NCI-H69 (cell line): ENCODE results near the gene SYT2.
"Not testable (repeated sequence)": the region's sequence is repeated elsewhere in the genome, so short reads cannot be mapped to it uniquely, and the experiment has no call there.

Experiments
- DNase-seq: peaks from one replicate; lab custom pipeline; 2025; lab: John Stamatoyannopoulos, UW

The SYT2 gene

DNA sequence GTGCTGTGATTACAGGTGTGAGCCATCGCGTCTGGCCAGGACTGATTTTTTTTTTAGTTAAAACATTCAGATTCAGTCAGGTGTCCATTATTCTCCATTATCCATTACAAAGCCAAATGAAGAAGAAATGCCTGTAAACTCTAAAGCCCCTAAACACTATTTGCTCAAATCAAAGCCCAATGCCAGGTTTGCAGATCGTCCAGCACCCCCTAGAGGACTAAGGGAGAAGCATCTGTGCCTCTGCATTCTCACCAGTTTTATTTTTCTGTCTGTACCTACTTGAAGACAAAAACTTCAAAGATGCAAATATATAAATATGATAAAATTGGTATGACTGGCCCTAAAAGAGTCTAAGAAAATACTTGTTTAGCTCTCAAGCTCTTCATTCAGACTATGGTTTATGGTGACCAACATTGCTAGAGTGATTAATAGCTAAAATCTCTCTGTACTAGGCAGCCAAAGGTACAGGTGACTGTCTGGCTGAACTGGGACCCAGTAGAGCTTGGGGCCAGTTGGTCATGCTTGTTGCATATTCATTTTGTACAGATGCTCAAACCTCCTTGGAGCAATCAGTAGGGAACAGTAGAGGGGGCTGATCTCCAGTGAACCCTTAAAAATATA is 138.4 kb downstream of the SYT2 start:
- DNase-seq: peak; percentile 61

DNA sequence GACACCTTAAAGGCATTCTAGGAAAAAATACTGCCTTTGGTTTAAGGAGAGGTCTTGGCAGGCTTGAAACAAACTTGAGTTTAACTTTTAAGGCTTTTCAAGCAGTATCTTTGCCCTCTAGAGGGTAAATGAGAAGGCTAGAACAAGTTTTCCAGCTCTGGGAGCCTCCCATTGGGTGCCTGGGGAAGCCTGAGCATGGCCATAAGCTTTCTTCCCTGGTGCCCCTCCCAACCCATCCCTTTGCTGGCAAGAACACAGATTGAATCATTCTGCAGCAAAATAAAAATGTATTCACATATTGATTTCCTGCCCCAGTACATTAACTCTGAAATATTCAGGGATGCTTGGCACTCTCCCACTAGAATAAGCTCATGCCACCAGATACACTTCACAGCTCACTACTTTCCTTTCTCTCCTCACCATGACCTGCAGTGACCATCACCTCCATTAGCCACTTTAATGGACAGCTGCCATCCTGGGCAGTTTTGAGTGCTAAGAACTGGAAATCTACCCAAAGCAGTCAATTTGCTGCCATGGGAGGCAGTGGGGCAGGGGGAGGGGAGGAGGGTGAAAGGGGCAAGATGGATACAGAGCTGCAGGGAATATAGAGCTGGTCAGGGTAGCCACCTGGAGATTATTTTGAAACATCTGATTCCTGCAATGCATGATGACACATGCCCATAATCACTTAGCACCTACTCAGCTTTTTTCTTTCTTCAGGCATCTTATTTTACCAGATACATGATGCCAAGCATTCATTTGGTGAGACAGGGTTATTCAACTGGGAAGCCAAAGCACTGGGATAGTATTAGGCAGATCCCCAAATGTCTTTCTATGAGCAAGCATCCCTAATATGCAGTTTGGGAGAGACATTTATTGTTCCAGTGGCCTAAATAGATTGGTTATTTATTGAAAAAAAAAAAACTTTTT is 140.6 kb downstream of the SYT2 start:
- DNase-seq: no peak

- DNase-seq: no peak
Observed at GRCh38 chr1:202568826-202569225, 141.4 kb downstream of the SYT2 start.

- DNase-seq: no peak
Observed at GRCh38 chr1:202568410-202568809, 141.8 kb downstream of the SYT2 start.

DNA sequence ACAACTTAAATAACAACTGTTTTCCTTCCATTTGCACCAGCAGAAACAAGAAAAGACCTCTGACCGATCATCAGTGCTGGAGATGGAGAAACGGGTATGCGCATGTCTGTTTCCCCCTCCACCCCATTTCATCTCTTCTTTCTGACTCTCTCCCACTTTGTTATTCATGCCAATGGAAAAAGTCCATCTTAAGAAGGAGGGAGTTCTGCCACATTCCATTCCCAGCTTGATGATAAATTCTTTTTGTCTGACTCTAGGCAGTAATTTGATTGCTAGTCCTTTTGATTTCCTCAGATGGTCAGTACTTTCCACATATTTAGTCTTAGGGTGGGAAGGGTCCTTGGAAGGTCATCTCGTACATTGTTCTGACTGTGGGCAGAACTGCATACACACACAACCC is 142.5 kb downstream of the SYT2 start:
- DNase-seq: no peak

- DNase-seq: no peak
Observed at GRCh38 chr1:202565890-202566602, 144.2 kb downstream of the SYT2 start.

- DNase-seq: no peak
Observed at GRCh38 chr1:202564958-202565495, 145.2 kb downstream of the SYT2 start.

GRCh38 chr1:202563818-202564217 is 146.4 kb downstream of the SYT2 start:
- DNase-seq: no peak

- no peak for DNase-seq
Observed at GRCh38 chr1:202562444-202563060, 147.7 kb downstream of the SYT2 start.

DNA sequence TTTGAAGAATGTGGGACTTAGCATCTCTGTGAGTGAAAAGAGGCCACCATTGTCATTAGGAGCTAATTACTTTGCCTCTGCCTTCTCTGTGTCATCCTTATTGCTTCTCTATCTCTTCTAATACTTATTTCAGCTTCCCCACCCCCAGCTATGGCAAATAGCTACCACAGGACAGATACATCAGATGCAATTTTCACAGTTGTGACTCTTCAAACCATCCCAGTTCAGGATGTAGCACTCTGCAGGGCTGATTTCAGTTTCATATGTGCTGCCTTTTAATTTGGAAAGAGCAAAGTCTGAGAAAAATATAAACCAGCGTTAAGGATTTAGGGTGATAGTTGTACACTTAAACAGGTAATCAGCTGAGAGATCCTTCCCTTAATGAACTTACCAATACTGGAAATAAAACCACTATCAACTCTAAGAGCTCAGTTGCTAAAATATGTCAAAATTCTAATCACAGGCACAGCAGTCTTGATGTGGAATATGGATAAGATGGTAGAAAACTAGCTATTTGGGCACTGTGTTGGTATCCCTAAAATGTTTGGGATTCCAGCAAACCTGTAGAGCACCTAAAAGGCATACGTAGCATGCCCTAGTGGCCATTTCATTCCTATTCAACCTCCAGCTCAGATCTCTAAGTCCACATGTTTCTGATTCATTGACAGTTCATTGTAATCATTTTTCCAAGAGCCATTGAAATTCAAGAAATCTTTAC is 148.4 kb downstream of the SYT2 start:
- DNase-seq: no peak

DNA sequence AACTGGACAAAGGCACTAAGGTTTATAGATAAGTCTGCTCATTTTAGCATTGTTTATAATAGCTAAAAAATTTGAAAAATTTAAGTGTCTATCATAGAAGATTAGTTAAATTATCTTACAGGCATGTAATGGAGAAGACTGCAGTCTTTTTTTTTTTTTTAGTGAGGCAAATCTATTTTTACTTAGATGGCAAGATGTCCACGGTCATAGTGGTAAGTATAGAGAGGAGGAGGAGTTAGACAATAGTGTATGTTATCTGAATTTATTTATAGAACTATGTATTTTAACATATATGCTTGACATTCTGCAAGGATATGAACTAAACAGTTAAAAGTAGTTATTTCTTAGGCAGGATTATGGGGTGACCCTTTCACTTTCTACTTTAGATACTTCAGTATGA is 149.0 kb downstream of the SYT2 start:
- no peak for DNase-seq

DNA sequence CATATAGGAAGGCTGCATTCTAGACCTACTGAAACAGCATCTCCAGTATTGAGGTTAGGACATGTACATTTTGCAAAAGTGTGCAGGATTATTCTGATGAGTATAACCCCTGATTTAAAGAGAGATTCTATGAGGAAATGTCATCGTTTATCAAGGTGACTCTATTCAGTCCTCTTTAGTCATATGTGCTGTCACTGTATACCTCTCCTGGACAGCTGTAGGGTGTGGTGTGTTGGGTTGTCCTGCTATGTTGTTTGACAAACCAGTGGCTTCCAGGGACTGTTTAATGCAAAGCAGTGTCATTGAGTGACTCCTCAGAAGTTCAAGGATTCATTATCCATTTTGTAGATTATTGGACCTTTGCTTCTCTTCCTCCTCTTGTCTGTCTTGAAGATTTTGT is 152.6 kb downstream of the SYT2 start:
- DNase-seq: not testable (repeated sequence)

GRCh38 chr1:202556037-202556436 is 154.2 kb downstream of the SYT2 start:
- not testable (repeated sequence) for DNase-seq

DNA sequence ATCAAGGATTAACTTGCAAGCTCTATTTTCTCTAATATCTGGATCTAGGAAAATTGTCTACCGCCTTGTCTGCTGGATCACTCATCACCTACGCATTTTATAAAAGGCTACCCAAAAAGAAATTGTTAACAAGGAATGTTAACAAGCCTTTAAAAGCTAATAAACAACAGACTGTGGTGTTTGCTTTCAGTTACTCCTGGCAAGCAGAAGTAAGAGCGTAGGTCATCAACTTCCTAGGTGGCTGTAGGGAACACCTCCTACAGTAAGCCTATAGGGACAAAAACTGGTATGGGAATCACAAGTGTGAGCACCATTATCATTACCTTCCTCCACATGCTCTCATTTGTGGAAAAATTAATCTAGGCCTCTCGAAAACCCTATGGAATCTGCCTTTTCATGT is 155.6 kb downstream of the SYT2 start:
- not testable (repeated sequence) for DNase-seq

DNA sequence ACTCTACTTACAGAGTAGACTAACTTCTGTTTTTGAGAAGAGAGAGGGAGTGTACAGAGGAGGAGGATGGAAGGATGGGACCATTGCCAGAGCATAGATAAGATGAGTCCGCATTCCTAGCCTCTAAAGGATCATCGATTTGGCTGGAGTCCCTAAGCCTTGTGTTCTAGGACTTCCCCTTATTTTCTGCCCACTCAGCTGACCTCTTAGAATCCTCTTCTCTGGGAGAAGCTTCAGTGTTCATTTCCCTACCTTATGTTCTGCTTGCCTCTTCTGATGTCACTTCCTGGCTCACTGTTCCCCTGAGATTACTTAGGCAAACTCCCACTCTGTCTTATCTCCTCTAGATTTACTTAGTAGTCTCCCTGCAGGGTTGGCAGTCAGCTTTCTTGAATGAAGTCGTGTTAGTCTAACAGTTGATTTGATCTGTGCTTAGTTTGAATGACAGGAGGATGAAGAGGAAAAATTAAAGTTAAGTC is 156.7 kb downstream of the SYT2 start:
- peak; percentile 55 for DNase-seq

DNA sequence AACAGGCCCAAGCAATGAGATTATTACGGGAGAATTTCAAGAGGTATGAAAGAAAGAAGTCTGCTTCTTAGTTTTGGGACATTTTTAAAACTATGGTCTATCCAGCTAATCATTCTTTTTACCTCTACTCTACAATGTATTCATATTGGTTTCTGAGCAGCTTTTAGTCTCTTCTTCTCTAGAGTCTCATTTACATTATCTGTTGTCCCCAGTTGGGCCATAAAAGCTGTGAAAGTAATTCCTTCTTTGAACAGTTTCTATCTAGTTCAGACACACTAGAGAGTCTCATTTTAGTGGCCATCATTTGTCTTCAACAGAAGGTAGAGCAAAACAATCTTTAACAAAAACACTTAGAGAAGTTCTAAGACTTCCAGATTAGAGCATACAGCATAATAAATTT is 157.2 kb downstream of the SYT2 start:
- DNase-seq: not testable (repeated sequence)

DNA sequence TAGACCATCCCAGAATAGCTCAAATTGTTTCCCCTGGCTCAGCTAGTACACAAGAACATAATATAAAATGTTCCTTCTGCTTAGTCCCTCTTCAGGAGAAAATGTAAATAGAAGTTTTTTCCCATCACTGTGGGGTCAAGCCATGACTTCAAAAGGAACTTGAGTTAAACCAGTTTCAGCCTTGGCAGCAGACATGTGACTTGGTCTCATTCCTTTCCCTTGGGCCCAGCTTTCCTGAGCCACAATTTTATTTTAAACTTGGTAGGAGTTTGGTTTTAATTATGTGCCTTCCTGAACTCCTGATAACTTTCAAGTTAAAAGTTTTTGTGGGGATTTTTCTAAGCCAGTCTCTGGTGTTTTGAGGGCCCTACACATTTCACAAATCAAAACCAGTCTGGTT is 157.6 kb downstream of the SYT2 start:
- not testable (repeated sequence) for DNase-seq

DNA sequence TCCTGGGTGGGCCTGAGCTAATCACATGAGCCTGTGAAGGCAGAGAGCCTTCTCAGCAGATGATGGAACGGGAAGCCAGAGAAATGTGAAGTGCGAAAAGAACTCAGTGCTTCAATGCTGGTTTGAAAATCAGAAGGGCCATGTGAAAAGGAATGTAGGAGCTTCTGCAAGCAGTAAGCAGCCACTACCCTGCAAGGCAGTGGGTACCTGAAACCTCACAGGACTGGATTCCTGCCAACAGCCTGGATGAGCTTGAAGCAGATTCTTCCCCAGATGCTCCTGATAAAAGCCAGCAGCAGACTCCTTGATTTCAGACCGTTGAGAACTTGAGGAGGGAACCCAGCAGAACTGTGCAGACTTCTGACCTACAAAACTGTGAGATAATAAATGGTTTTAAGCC is 158.6 kb downstream of the SYT2 start:
- peak; percentile 56 for DNase-seq

GRCh38 chr1:202550088-202550487 is 160.2 kb downstream of the SYT2 start:
- DNase-seq: not testable (repeated sequence)

GRCh38 chr1:202547215-202547614 is 163.0 kb downstream of the SYT2 start:
- no peak for DNase-seq

GRCh38 chr1:202546796-202547195 is 163.5 kb downstream of the SYT2 start:
- DNase-seq: not testable (repeated sequence)
